GM21423 (cell line): ENCODE measurements around the gene FAM222B.

Experiments used
- ATAC-seq: cut with Tn5 transposase; IDR thresholded peaks from one replicate; pipeline ENCODE4 v1.9.1; 2021; ENCODE audit warnings: mild to moderate bottlenecking, moderate library complexity; ENCODE audit not compliant: unreplicated experiment

The FAM222B gene

GRCh38 chr17:28777178-28777577 is 65.4 kb downstream of the FAM222B start:
- ATAC-seq: no peak

- no peak for ATAC-seq
Measured at GRCh38 chr17:28774206-28774605, 68.4 kb downstream of the FAM222B start.

GRCh38 chr17:28773736-28774135 is 68.9 kb downstream of the FAM222B start:
- no peak for ATAC-seq

GRCh38 chr17:28765038-28765437 is 77.6 kb downstream of the FAM222B start:
- no peak for ATAC-seq

- ATAC-seq: peak; percentile 28
Measured at GRCh38 chr17:28763804-28764266, 78.8 kb downstream of the FAM222B start.

GRCh38 chr17:28763137-28763799 is 79.3 kb downstream of the FAM222B start:
- ATAC-seq: peak; percentile 68

GRCh38 chr17:28760601-28761562 is 81.7 kb downstream of the FAM222B start:
- ATAC-seq: no peak

GRCh38 chr17:28759256-28759865 is 83.2 kb downstream of the FAM222B start:
- no peak for ATAC-seq

- ATAC-seq: no peak
Measured at GRCh38 chr17:28758411-28759121, 84.0 kb downstream of the FAM222B start.

- no peak for ATAC-seq
Measured at GRCh38 chr17:28756049-28756804, 86.4 kb downstream of the FAM222B start.

- no peak for ATAC-seq
Measured at GRCh38 chr17:28755486-28755885, 87.1 kb downstream of the FAM222B start.

- no peak for ATAC-seq
Measured at GRCh38 chr17:28751600-28752366, 90.8 kb downstream of the FAM222B start.

- peak; percentile 56 for ATAC-seq
Measured at GRCh38 chr17:28750178-28751047, 92.2 kb downstream of the FAM222B start.

GRCh38 chr17:28749516-28750177 is 92.9 kb downstream of the FAM222B start:
- ATAC-seq: no peak

GRCh38 chr17:28748852-28749515 is 93.6 kb downstream of the FAM222B start:
- no peak for ATAC-seq

- no peak for ATAC-seq
Measured at GRCh38 chr17:28747801-28748750, 94.5 kb downstream of the FAM222B start.
